HepG2 (cell line): Measurements from ENCODE around the gene CRK. TPM values are rescaled to one million over a fixed set of nuclear protein-coding genes. Genes with fewer than 3 reads are reported as not detected.
A peak's percentile ranks its signal among the peaks of the same experiment; 100 is the strongest.

Source experiments
- ARID4A ChIP-seq: sonication (generic); formaldehyde crosslinking; IDR thresholded peaks from 2 replicates; pipeline ENCODE4 v1.5.0; 2020; ENCODE audit warnings: mild to moderate bottlenecking, missing genetic modification reagents, borderline replicate concordance
- ATF1 ChIP-seq: IDR thresholded peaks from 2 replicates; pipeline ENCODE4 v1.6.1; 2016; ENCODE audit warnings: mild to moderate bottlenecking, control low read depth
- BCL3 ChIP-seq: sonication (generic); formaldehyde crosslinking; IDR thresholded peaks from 2 replicates; pipeline ENCODE4 v1.5.1; 2020; ENCODE audit warnings: mild to moderate bottlenecking, missing genetic modification reagents, moderate library complexity
- CENPBD1 ChIP-seq: sonication (generic); formaldehyde crosslinking; IDR thresholded peaks from 2 replicates; pipeline ENCODE4 v1.8.0; 2022; ENCODE audit warnings: missing genetic modification reagents, low read depth, mild to moderate bottlenecking, borderline replicate concordance
- E2F5 ChIP-seq: sonication (generic); formaldehyde crosslinking; conservative IDR thresholded peaks from 2 replicates; pipeline ENCODE4 v1.4.0; 2020; ENCODE audit warnings: missing genetic modification reagents
- ERF ChIP-seq: IDR thresholded peaks from 2 replicates; pipeline ENCODE4 v1.6.1; 2018; ENCODE audit warnings: missing biosample characterization, missing genetic modification reagents
- HDAC1 ChIP-seq: sonication (generic); formaldehyde crosslinking; IDR thresholded peaks from 2 replicates; pipeline ENCODE4 v1.5.1; 2020; ENCODE audit warnings: mild to moderate bottlenecking, missing genetic modification reagents
- LCORL ChIP-seq, 2 experiments: fragments of 450-650 bp in 1 of 2; sonication (generic) in 1 of 2; formaldehyde crosslinking in 1 of 2; IDR thresholded peaks; 2 replicates each; pipeline versions ENCODE4 v1.5.0 to v1.6.1; 2017 to 2020; ENCODE audit warnings: antibody characterized with exemption in 1 of 2, missing genetic modification reagents in 1 of 2
- PITX1 ChIP-seq: sonication (generic); formaldehyde crosslinking; IDR thresholded peaks from 2 replicates; pipeline ENCODE4 v1.5.1; 2020; ENCODE audit warnings: mild to moderate bottlenecking, missing genetic modification reagents
- REL ChIP-seq: sonication (generic); formaldehyde crosslinking; conservative IDR thresholded peaks from 2 replicates; pipeline ENCODE4 v1.8.0; 2022; ENCODE audit warnings: mild to moderate bottlenecking, missing genetic modification reagents, moderate library complexity
- SIX1 ChIP-seq: sonication (generic); formaldehyde crosslinking; IDR thresholded peaks from 2 replicates; pipeline ENCODE4 v1.4.0; 2020; ENCODE audit warnings: missing genetic modification reagents, borderline replicate concordance
- TBL1XR1 ChIP-seq: fragments of 150-350 bp; IDR thresholded peaks from 2 replicates; pipeline ENCODE4 v1.6.1; 2014; ENCODE audit warnings: borderline replicate concordance, low read length; ENCODE audit not compliant: partially characterized antibody
- ZNF331 ChIP-seq: sonication (generic); formaldehyde crosslinking; IDR thresholded peaks from 2 replicates; pipeline ENCODE4 v1.4.0; 2020; ENCODE audit warnings: missing genetic modification reagents
- ZNF44 ChIP-seq: sonication (generic); formaldehyde crosslinking; IDR thresholded peaks from 2 replicates; pipeline ENCODE4 v1.5.1; 2020; ENCODE audit warnings: mild to moderate bottlenecking, missing genetic modification reagents
- ZNF615 ChIP-seq: sonication (generic); formaldehyde crosslinking; IDR thresholded peaks from 2 replicates; pipeline ENCODE4 v1.5.0; 2020; ENCODE audit warnings: mild to moderate bottlenecking, missing genetic modification reagents, borderline replicate concordance
- ZNF720 ChIP-seq: sonication (generic); formaldehyde crosslinking; IDR thresholded peaks from 2 replicates; pipeline ENCODE4 v1.4.0; 2020; ENCODE audit warnings: missing genetic modification reagents
- ZNF776 ChIP-seq: sonication (generic); formaldehyde crosslinking; IDR thresholded peaks from 2 replicates; pipeline ENCODE4 v1.4.0; 2020; ENCODE audit warnings: mild to moderate bottlenecking, missing genetic modification reagents
- polyA plus RNA-seq, 8 experiments: library from polyadenylated mRNA; depleted of rRNA in 3 of 8; stranded (reverse) in 7 of 8; unstranded in 1 of 8; fragments of >200 nt; fragmentation: Illumina TruSeq in 4 of 8; extraction: Trizol in 4 of 8; gene quantifications; 2 replicates each; pipeline versions ENCODE4 v1.2.1 to v1.2.3, GENCODE V29; 2011 to 2016; ENCODE audit warnings: low read depth in 4 of 8, missing spikeins in 1 of 8, mixed read lengths in 1 of 8; ENCODE audit not compliant: insufficient read depth in 1 of 8
- total RNA-seq, 5 experiments: library from RNA; depleted of rRNA; stranded (reverse); fragments of >200 nt; fragmentation: Illumina TruSeq; extraction: Trizol; gene quantifications; 2 replicates each; pipeline ENCODE4 v1.2.3, GENCODE V29; 2016; ENCODE audit warnings: low read depth in 1 of 5
- TF ChIP-seq, protein P1 (sequence below): sonication (generic); formaldehyde crosslinking; IDR thresholded peaks from 2 replicates; pipeline ENCODE4 v1.5.0; 2020; ENCODE audit warnings: mild to moderate bottlenecking, missing genetic modification reagents

The CRK gene
- total and polyA plus RNA-seq, 2 of the 13 experiments (the other 11 are each of a cell fraction or from before 2014, with no cell fraction given) = 47.4 to 54.2 TPM

DNA sequence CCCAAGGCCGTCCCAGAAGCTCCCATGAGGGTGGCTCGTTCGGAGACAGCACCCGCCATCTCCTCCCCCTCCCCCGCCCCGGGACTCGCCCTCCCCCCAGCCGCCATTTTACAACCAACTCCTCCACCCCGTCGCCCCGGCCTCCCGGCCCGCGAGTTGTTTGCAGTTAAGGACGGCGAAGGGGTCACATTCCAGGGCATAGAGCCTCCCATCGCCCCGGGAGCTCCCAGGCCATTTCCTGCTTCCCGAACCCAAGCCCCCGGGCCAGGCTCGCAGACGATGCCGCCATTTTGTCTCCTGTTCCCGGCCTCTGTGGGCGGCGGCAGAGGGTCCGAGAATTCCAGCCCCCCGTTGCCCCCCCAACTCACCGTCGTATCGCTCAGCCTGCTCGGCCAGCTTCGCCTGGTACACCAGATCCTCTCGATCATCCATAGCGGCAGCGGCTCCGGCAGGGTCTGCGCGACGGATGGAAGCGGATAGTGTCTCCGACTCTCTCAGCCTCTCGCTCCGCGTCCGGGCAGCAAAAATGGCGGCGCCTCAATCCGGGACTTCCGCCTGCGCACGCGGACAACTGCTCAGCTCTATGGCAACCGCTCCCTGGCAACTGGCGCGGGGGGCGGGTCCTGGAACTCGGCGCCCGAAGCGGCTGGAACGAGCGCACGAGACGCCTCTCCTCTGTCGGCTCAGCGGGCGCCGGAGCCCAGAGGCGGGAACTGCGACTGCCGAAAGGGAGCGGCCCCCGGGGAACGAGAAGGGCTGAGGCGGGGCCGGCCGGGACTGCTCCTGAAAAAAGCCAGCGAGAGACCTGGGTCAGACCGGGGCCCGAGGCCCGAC is 56.1 kb downstream of the CRK start, which contains the start of gene YWHAE (continued):
- TF ChIP-seq LCORL (IDR thresholded peaks at IDR 0.05) (no peak), LCORL (CRISPR knock-in tag; IDR thresholded peaks at IDR 0.05) (peak; percentile 48; the same call in 1 of the 2 replicates), SIX1 (CRISPR knock-in tag) (no peak), TBL1XR1 (no peak), ERF (CRISPR knock-in tag) (no peak; the same call in none of the 2 replicates), ZNF720 (CRISPR knock-in tag) (no peak), ZNF331 (CRISPR knock-in tag) (peak; percentile 46; the same call in 1 of the 2 replicates), ZNF776 (no peak; the same call in 1 of the 2 replicates), E2F5 (CRISPR knock-in tag) (no peak; the same call in none of the 2 replicates), ZNF615 (0 out of 2 replicates have a peak, but pooled peaks have one; percentile 25), ARID4A (CRISPR knock-in tag) (peak; percentile 98), PITX1 (CRISPR knock-in tag) (peak; percentile 58; the same call in 1 of the 2 replicates), HDAC1 (CRISPR knock-in tag) (peak; percentile 97), ATF1 (CRISPR knock-in tag) (no peak), REL (CRISPR knock-in tag) (no peak), ZNF44 (CRISPR knock-in tag) (no peak), BCL3 (peak; percentile 57; the same call in 1 of the 2 replicates), CENPBD1 (CRISPR knock-in tag) (no peak)
- TF ChIP-seq, protein P1, sequence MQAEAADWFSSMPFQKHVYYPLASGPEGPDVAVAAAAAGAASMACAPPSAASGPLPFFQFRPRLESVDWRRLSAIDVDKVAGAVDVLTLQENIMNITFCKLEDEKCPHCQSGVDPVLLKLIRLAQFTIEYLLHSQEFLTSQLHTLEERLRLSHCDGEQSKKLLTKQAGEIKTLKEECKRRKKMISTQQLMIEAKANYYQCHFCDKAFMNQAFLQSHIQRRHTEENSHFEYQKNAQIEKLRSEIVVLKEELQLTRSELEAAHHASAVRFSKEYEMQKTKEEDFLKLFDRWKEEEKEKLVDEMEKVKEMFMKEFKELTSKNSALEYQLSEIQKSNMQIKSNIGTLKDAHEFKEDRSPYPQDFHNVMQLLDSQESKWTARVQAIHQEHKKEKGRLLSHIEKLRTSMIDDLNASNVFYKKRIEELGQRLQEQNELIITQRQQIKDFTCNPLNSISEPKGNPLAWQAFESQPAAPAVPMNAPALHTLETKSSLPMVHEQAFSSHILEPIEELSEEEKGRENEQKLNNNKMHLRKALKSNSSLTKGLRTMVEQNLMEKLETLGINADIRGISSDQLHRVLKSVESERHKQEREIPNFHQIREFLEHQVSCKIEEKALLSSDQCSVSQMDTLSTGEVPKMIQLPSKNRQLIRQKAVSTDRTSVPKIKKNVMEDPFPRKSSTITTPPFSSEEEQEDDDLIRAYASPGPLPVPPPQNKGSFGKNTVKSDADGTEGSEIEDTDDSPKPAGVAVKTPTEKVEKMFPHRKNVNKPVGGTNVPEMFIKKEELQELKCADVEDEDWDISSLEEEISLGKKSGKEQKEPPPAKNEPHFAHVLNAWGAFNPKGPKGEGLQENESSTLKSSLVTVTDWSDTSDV (CRISPR knock-in tag) = no peak
